ENCODE results near the gene CEP20.

The CEP20 gene

GRCh38 chr16:15827709-15828343, 60.6 kb downstream of the CEP20 start:
- H3K36me3 Mint-ChIP-seq (ENCODE audit: insufficient read depth): no peaks in the 10 kb centered on the region
- H3K27ac Mint-ChIP-seq: no peak overlapping the region
- peaks cover 6 to 22% of the 10 kb centered on the region in 2 donors for H3K27me3 Mint-ChIP-seq
- H3K4me1 Mint-ChIP-seq (ENCODE audit: low read depth in 2 of 2): no peaks in the 10 kb centered on the region
- DNase-seq: no peak
- no peak overlapping the region for H3K4me3 Mint-ChIP-seq
- H3K9me3 Mint-ChIP-seq: no peaks in the 10 kb centered on the region
- no peak for ATAC-seq (replicated peaks)

GRCh38 chr16:15827299-15827698, 61.1 kb downstream of the CEP20 start:
- H3K27me3 Mint-ChIP-seq: peaks cover 6 to 22% of the 10 kb centered on the region in 2 donors
- ATAC-seq (replicated peaks): no peak
- H3K27ac Mint-ChIP-seq: no peak overlapping the region

GRCh38 chr16:15825750-15826305, 62.6 kb downstream of the CEP20 start:
- H3K36me3 Mint-ChIP-seq (ENCODE audit: insufficient read depth): no peaks in the 10 kb centered on the region
- no peak for DNase-seq

More at GRCh38 chr16:15827299-15827698, 61.1 kb downstream of the CEP20 start:
- Mint-ChIP-seq H3K4me1 (ENCODE audit: low read depth in 2 of 2) (no peaks in the 10 kb centered on the region), H3K36me3 (ENCODE audit: insufficient read depth) (no peaks in the 10 kb centered on the region), H3K9me3 (no peaks in the 10 kb centered on the region), H3K4me3 (no peak overlapping the region)
- DNase-seq: no peak

GRCh38 chr16:15822957-15823356, 65.4 kb downstream of the CEP20 start:
- no peaks in the 10 kb centered on the region for H3K4me1 Mint-ChIP-seq (ENCODE audit: low read depth in 2 of 2)
- H3K4me3 Mint-ChIP-seq: no peak overlapping the region
- ATAC-seq (replicated peaks) (no peak), DNase-seq (no peak)
- H3K36me3 Mint-ChIP-seq (ENCODE audit: insufficient read depth): no peaks in the 10 kb centered on the region
- no peaks in the 10 kb centered on the region for H3K9me3 Mint-ChIP-seq
- no peak overlapping the region for H3K27ac Mint-ChIP-seq
- H3K27me3 Mint-ChIP-seq: peaks cover 6 to 22% of the 10 kb centered on the region in 2 donors

More at GRCh38 chr16:15825750-15826305, 62.6 kb downstream of the CEP20 start:
- Mint-ChIP-seq H3K4me3 (no peak overlapping the region), H3K9me3 (no peaks in the 10 kb centered on the region), H3K4me1 (ENCODE audit: low read depth in 2 of 2) (no peaks in the 10 kb centered on the region), H3K27me3 (peaks cover 6 to 22% of the 10 kb centered on the region in 2 donors), H3K27ac (peak overlapping the region in 1 of 2 donors; percentile 67)
- ATAC-seq (replicated peaks): no peak

GRCh38 chr16:15820837-15821236, 67.6 kb downstream of the CEP20 start:
- H3K9me3 Mint-ChIP-seq: peaks cover 6% of the 10 kb centered on the region in 2 donors
- H3K27me3 Mint-ChIP-seq: peaks cover 14 to 22% of the 10 kb centered on the region in 2 donors
- no peaks in the 10 kb centered on the region for H3K36me3 Mint-ChIP-seq (ENCODE audit: insufficient read depth)
- ATAC-seq (replicated peaks) (no peak), DNase-seq (no peak)
- no peaks in the 10 kb centered on the region for H3K4me1 Mint-ChIP-seq (ENCODE audit: low read depth in 2 of 2)
- no peak overlapping the region for H3K27ac Mint-ChIP-seq
- H3K4me3 Mint-ChIP-seq: no peak overlapping the region

- Mint-ChIP-seq H3K27ac (no peak overlapping the region), H3K36me3 (ENCODE audit: insufficient read depth) (no peaks in the 10 kb centered on the region), H3K9me3 (peaks cover 6 to 10% of the 10 kb centered on the region in 2 donors), H3K4me3 (no peak overlapping the region), H3K27me3 (peaks cover 13 to 19% of the 10 kb centered on the region in 2 donors), H3K4me1 (ENCODE audit: low read depth in 2 of 2) (no peaks in the 10 kb centered on the region)
- ATAC-seq (replicated peaks) (no peak), DNase-seq (no peak)
Observed at GRCh38 chr16:15819046-15819445, 69.4 kb downstream of the CEP20 start.

GRCh38 chr16:15817446-15817845, 71.0 kb downstream of the CEP20 start:
- Mint-ChIP-seq H3K4me1 (ENCODE audit: low read depth in 2 of 2) (no peaks in the 10 kb centered on the region), H3K9me3 (peaks cover 6 to 10% of the 10 kb centered on the region in 2 donors), H3K27me3 (peaks cover 6 to 20% of the 10 kb centered on the region in 2 donors), H3K36me3 (ENCODE audit: insufficient read depth) (no peaks in the 10 kb centered on the region), H3K4me3 (no peak overlapping the region), H3K27ac (no peak overlapping the region)
- no peak for DNase-seq
- ATAC-seq (replicated peaks): no peak

GRCh38 chr16:15816228-15816627, 72.2 kb downstream of the CEP20 start:
- no peak for ATAC-seq (replicated peaks)
- H3K27me3 Mint-ChIP-seq: peaks cover 17 to 21% of the 10 kb centered on the region in 2 donors
- H3K4me1 Mint-ChIP-seq (ENCODE audit: low read depth in 2 of 2): no peaks in the 10 kb centered on the region
- H3K36me3 Mint-ChIP-seq (ENCODE audit: insufficient read depth): no peaks in the 10 kb centered on the region
- peaks cover 6 to 10% of the 10 kb centered on the region in 2 donors for H3K9me3 Mint-ChIP-seq
- no peak for DNase-seq
- no peak overlapping the region for H3K4me3 Mint-ChIP-seq
- H3K27ac Mint-ChIP-seq: no peak overlapping the region

Measured in effector memory CD8-positive, alpha-beta T cell (primary cell).